WTC11 (cell line): Measurements from ENCODE around the gene UTY.

Experiments
- AR ChIP-seq: fragments of 250-450 bp; sonication (Bioruptor Pico); IDR thresholded peaks from 2 replicates; pipeline ENCODE4 v1.9.0; 2021; ENCODE audit warnings: mild to moderate bottlenecking
- ATF2 ChIP-seq: sonication (generic); formaldehyde crosslinking; IDR thresholded peaks from 2 replicates; pipeline ENCODE4 v1.8.1; 2022; ENCODE audit warnings: low read depth, missing genetic modification reagents, borderline replicate concordance
- CTCF ChIP-seq: fragments of 200-600 bp; IDR thresholded peaks from 2 replicates; pipeline ENCODE4 v1.8.0; 2022; ENCODE audit warnings: antibody characterized with exemption

- TF ChIP-seq ATF2 (no peak), CTCF (no peak), AR (CRISPR knock-in tag) (no peak)
Observed at GRCh38 chrY:13429551-13429950, 50.3 kb downstream of the UTY start.
